HT1080 (cell line): ENCODE measurements around the gene NDUFS2. TPM values are rescaled to one million over a fixed set of nuclear protein-coding genes. Genes with fewer than 3 reads are reported as not detected.

ENCODE experiments used
- DNase-seq: peaks from one replicate; pipeline ENCODE4 v3.0.0-alpha.2; 2015; ENCODE audit warnings: low read depth
- polyA plus RNA-seq, 2 experiments: library from polyadenylated mRNA; depleted of rRNA; stranded (reverse); fragments of >200 nt; gene quantifications; 2 replicates each; pipeline ENCODE4 v1.2.3, GENCODE V29; 2015
- total RNA-seq: library from RNA; depleted of rRNA; stranded (reverse); fragments of >200 nt; shearing (Covaris generic); gene quantifications from 2 replicates; pipeline ENCODE4 v1.2.3, GENCODE V29; 2014; rRNA removed

NDUFS2 gene
- total RNA-seq: 185 and 202 TPM in 2 replicates
- 126 and 131 TPM in 2 replicates for polyA plus RNA-seq (2015; cell fraction: cytosol; rRNA removed)
- 183 and 200 TPM in 2 replicates for polyA plus RNA-seq (2015; cell fraction: nucleus; rRNA removed)

- peak; percentile 98 for DNase-seq
Measured at GRCh38 chr1:161201836-161202712, at the start of gene NDUFS2. Gene NDUFS2, plus strand, starts transcription at chr1:161202367. Its CDS starts 19 bp downstream, at chr1:161202386.

GRCh38 chr1:161153176-161153575, 49.0 kb upstream of the NDUFS2 start:
- DNase-seq: no peak

GRCh38 chr1:161153682-161154337, 48.4 kb upstream of the NDUFS2 start, which contains the start of gene UFC1:
Gene UFC1, plus strand, starts transcription at chr1:161153978. Its CDS starts 20 bp downstream, at chr1:161153998.
- DNase-seq: peak; percentile 86

GRCh38 chr1:161157867-161158266, 44.3 kb upstream of the NDUFS2 start:
- no peak for DNase-seq

- no peak for DNase-seq
Measured at GRCh38 chr1:161158316-161159010, 43.7 kb upstream of the NDUFS2 start.

- DNase-seq: peak; percentile 78
Measured at GRCh38 chr1:161159087-161159912, 42.9 kb upstream of the NDUFS2 start, which contains the start of gene USP21. Gene USP21, plus strand, starts transcription at chr1:161159500. Its CDS starts 1,141 bp downstream, at chr1:161160641.

GRCh38 chr1:161159913-161160243, 42.3 kb upstream of the NDUFS2 start:
- DNase-seq: no peak

- no peak for DNase-seq
Measured at GRCh38 chr1:161160671-161161145, 41.5 kb upstream of the NDUFS2 start.

GRCh38 chr1:161161652-161162051, 40.5 kb upstream of the NDUFS2 start:
- no peak for DNase-seq

- no peak for DNase-seq
Measured at GRCh38 chr1:161162052-161162451, 40.1 kb upstream of the NDUFS2 start.

GRCh38 chr1:161162806-161163205, 39.4 kb upstream of the NDUFS2 start:
- no peak for DNase-seq

GRCh38 chr1:161163793-161164192, 38.4 kb upstream of the NDUFS2 start:
- no peak for DNase-seq

- no peak for DNase-seq
Measured at GRCh38 chr1:161164901-161165610, 37.1 kb upstream of the NDUFS2 start.

- peak; percentile 98 for DNase-seq
Measured at GRCh38 chr1:161165742-161166668, 36.2 kb upstream of the NDUFS2 start, which contains the start of gene PPOX. Gene PPOX, plus strand, starts transcription at chr1:161166426. Its CDS starts 422 bp downstream, at chr1:161166848.

- DNase-seq: no peak
Measured at GRCh38 chr1:161166669-161167548, 35.3 kb upstream of the NDUFS2 start.

- DNase-seq: no peak
Measured at GRCh38 chr1:161168906-161169305, 33.3 kb upstream of the NDUFS2 start.

GRCh38 chr1:161171191-161171590, 31.0 kb upstream of the NDUFS2 start:
- no peak for DNase-seq

- DNase-seq: no peak
Measured at GRCh38 chr1:161171696-161172095, 30.5 kb upstream of the NDUFS2 start.
